Uterus (tissue), 2 donors: Measurements from ENCODE around the gene FAM8A1.
A peak's percentile ranks its signal among the peaks of the same experiment; 100 is the strongest.

ENCODE experiments used
- POLR2A ChIP-seq, 2 donors: fragments of 450-650 bp; IDR thresholded peaks; one replicate each; pipeline ENCODE4 v1.6.1; 2016; ENCODE audit warnings: antibody characterized with exemption in 2 of 2, mild to moderate bottlenecking in 1 of 2, moderate library complexity in 1 of 2
- TF ChIP-seq, protein P1 (sequence below), 4 experiments: fragments of 200-600 bp in 2 of 4; fragments of 450-650 bp in 2 of 4; sonication (generic) in 2 of 4; IDR thresholded peaks; one replicate each; pipeline ENCODE4 v1.5.1; 2016 to 2019; ENCODE audit warnings: antibody characterized with exemption in 4 of 4, mild to moderate bottlenecking in 2 of 4, moderate library complexity in 1 of 4

DNA sequence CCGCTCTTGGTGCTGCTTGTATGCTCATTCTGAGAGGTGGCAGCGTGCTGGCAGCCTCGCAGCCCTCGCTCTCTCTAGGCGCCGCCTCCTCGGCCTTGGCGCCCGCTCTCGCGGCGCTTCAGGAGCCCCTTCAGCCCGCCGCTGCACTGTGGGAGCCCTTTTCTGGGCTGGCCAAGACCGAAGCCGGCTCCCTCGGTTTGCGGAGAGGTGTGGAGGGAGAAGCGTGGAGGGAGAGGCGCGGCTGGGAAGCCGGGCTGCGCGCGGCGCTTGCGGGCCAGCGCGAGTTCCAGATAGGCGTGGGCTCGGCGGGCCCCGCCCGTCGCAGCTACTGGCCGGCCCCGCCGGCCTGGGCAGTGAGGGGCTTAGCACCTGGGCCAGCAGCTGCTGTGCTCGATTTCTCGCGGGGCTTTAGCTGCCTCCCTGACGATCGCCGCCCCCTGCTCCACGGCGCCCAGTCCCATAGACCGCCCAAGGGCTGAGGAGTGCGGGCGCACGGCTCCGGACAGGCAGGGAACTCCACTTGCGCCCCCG lies 19.5 kb upstream of the FAM8A1 start:
- TF ChIP-seq, protein P1, sequence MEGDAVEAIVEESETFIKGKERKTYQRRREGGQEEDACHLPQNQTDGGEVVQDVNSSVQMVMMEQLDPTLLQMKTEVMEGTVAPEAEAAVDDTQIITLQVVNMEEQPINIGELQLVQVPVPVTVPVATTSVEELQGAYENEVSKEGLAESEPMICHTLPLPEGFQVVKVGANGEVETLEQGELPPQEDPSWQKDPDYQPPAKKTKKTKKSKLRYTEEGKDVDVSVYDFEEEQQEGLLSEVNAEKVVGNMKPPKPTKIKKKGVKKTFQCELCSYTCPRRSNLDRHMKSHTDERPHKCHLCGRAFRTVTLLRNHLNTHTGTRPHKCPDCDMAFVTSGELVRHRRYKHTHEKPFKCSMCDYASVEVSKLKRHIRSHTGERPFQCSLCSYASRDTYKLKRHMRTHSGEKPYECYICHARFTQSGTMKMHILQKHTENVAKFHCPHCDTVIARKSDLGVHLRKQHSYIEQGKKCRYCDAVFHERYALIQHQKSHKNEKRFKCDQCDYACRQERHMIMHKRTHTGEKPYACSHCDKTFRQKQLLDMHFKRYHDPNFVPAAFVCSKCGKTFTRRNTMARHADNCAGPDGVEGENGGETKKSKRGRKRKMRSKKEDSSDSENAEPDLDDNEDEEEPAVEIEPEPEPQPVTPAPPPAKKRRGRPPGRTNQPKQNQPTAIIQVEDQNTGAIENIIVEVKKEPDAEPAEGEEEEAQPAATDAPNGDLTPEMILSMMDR (IDR thresholded peaks at IDR 0.05), result no peak
- TF ChIP-seq POLR2A (IDR thresholded peaks at IDR 0.05), result peak in 1 of 2 donors; percentile 20
